K562 (cell line): ENCODE data around the gene ABT1. TPM values are rescaled to one million over a fixed set of nuclear protein-coding genes. Genes with fewer than 3 reads are reported as not detected.
A peak's percentile ranks its signal among the peaks of the same experiment; 100 is the strongest.

Experiments used
- CBX2 ChIP-seq: fragments of 200-600 bp; sonication (generic); IDR thresholded peaks from one replicate; pipeline ENCODE4 v1.6.1; 2012; ENCODE audit warnings: mild to moderate bottlenecking, low read length, inconsistent platforms; ENCODE audit not compliant: insufficient read depth, poor library complexity, severe bottlenecking
- CTCFL ChIP-seq: IDR thresholded peaks from 2 replicates; pipeline ENCODE4 v1.6.1; 2011; ENCODE audit warnings: borderline replicate concordance, low read depth, mild to moderate bottlenecking, moderate library complexity, low read length; ENCODE audit not compliant: insufficient read depth, poor library complexity, severe bottlenecking
- FOSL1 ChIP-seq: fragments of 200-800 bp; sonication (Bioruptor generic); conservative IDR thresholded peaks from 2 replicates; pipeline ENCODE4 v1.6.1; 2016; ENCODE audit warnings: missing genetic modification characterization, missing compliant biosample characterization
- GABPB1 ChIP-seq: sonication (generic); formaldehyde crosslinking; IDR thresholded peaks from 2 replicates; pipeline ENCODE4 v1.8.0; 2022; ENCODE audit warnings: mild to moderate bottlenecking, missing genetic modification reagents
- GTF2A2 ChIP-seq: IDR thresholded peaks from 2 replicates; pipeline ENCODE4 v1.6.1; 2016; ENCODE audit warnings: mild to moderate bottlenecking, missing genetic modification characterization, missing compliant biosample characterization
- HDAC8 ChIP-seq: fragments of 450-650 bp; IDR thresholded peaks from 2 replicates; pipeline ENCODE4 v1.6.1; 2016; ENCODE audit warnings: mild to moderate bottlenecking, missing genetic modification characterization, moderate library complexity, missing compliant biosample characterization
- MAFK ChIP-seq: IDR thresholded peaks from 2 replicates; pipeline ENCODE4 v1.6.1; 2011; ENCODE audit warnings: low read length, improper control_type of control experiment
- MAZ ChIP-seq, 2 experiments: fragments of 450-650 bp in 1 of 2; sonication (generic) in 1 of 2; formaldehyde crosslinking; IDR thresholded peaks in 1 of 2; conservative IDR thresholded peaks in 1 of 2; 2 replicates each; pipeline versions ENCODE4 v1.4.0 to v1.5.0; 2020; ENCODE audit warnings: mild to moderate bottlenecking in 1 of 2, missing genetic modification reagents in 1 of 2
- MTA2 ChIP-seq: fragments of 450-650 bp; IDR thresholded peaks from 2 replicates; pipeline ENCODE4 v1.6.1; 2016; ENCODE audit warnings: low read depth
- NKRF ChIP-seq: fragments of 450-650 bp; IDR thresholded peaks from 2 replicates; pipeline ENCODE4 v1.6.1; 2016; ENCODE audit warnings: borderline replicate concordance
- OTX1 ChIP-seq: fragments of 450-650 bp; formaldehyde crosslinking; IDR thresholded peaks from 2 replicates; pipeline ENCODE4 v1.4.0; 2022; ENCODE audit warnings: mild to moderate bottlenecking
- POLR2G ChIP-seq: fragments of 200-400 bp; formaldehyde crosslinking; IDR thresholded peaks from 2 replicates; pipeline ENCODE4 v1.6.1; 2017; ENCODE audit warnings: low read depth, mild to moderate bottlenecking, antibody characterized with exemption, low read length, moderate library complexity
- RBM15 ChIP-seq: fragments of 200-400 bp; formaldehyde crosslinking; IDR thresholded peaks from 2 replicates; pipeline ENCODE4 v1.6.1; 2018; ENCODE audit warnings: mild to moderate bottlenecking, low read length, moderate library complexity; ENCODE audit not compliant: insufficient read depth
- SMARCC2 ChIP-seq: fragments of 450-650 bp; IDR thresholded peaks from 2 replicates; pipeline ENCODE4 v1.6.1; 2017; ENCODE audit warnings: antibody characterized with exemption, moderate library complexity, mild to moderate bottlenecking, low read depth
- SRF ChIP-seq, 2 experiments: fragments of 250-450, 450-650 bp in 1 of 2; sonication (Bioruptor Pico) in 1 of 2; sonication (generic) in 1 of 2; formaldehyde crosslinking; IDR thresholded peaks; 2 replicates each; pipeline versions ENCODE4 v1.5.0 to v1.5.1; 2020 to 2022; ENCODE audit warnings: mild to moderate bottlenecking in 1 of 2, missing genetic modification reagents in 1 of 2
- TARDBP ChIP-seq: fragments of 450-650 bp; IDR thresholded peaks from 2 replicates; pipeline ENCODE4 v1.6.1; 2016
- ZBTB8A ChIP-seq: fragments of 450-650 bp; IDR thresholded peaks from 2 replicates; pipeline ENCODE4 v1.6.1; 2018; ENCODE audit warnings: mild to moderate bottlenecking, moderate library complexity; ENCODE audit not compliant: partially characterized antibody
- ZNF23 ChIP-seq: fragments of 250-450 bp; sonication (Bioruptor Pico); IDR thresholded peaks from 2 replicates; pipeline ENCODE4 v1.4.0; 2020; ENCODE audit warnings: mild to moderate bottlenecking
- ZSCAN29 ChIP-seq: fragments of 450-650 bp; IDR thresholded peaks from 2 replicates; pipeline ENCODE4 v1.6.1; 2017
- polyA plus RNA-seq, 8 experiments: library from polyadenylated mRNA; depleted of rRNA in 4 of 8; stranded (reverse) in 5 of 8; unstranded in 3 of 8; fragments of >200 nt; fragmentation: Nextera tagmentation in 2 of 8; fragmentation: Illumina TruSeq in 1 of 8; extraction: Ambion mirVana in 2 of 8; extraction: Trizol in 1 of 8; gene quantifications; 2 replicates each; pipeline versions ENCODE4 v1.2.1 to v1.2.3, GENCODE V29; 2011 to 2014; ENCODE audit warnings: inconsistent platforms in 1 of 8, missing spikeins in 1 of 8
- total RNA-seq, 7 experiments: library from RNA; depleted of rRNA in 6 of 7; stranded (reverse); fragments of >200 nt in 6 of 7; fragmentation: Illumina TruSeq in 2 of 7; extraction: Trizol in 2 of 7; gene quantifications; 2 replicates each; pipeline versions ENCODE4 v1.2.1 to v1.2.3, GENCODE V29; 2011 to 2021; ENCODE audit warnings: low replicate concordance in 1 of 7
- TF ChIP-seq, protein P1 (sequence below): fragments of 450-650 bp; IDR thresholded peaks from 2 replicates; pipeline ENCODE4 v1.6.1; 2014; ENCODE audit warnings: low read depth, mild to moderate bottlenecking, moderate library complexity, borderline replicate concordance
- TF ChIP-seq, protein P2 (sequence below): sonication (generic); formaldehyde crosslinking; IDR thresholded peaks from 2 replicates; pipeline ENCODE4 v1.9.0; 2022; ENCODE audit warnings: mild to moderate bottlenecking, missing genetic modification reagents

The ABT1 gene
- total and polyA plus RNA-seq, 9 of the 15 experiments (the other 6 are each of a cell fraction or from before 2014, with no cell fraction given), result 8.8 to 52.7 (median 40.7) TPM

- TF ChIP-seq GABPB1 (peak; percentile 43; the same call in 1 of the 2 replicates), CBX2 (no peak), TARDBP (peak; percentile 29; the same call in 1 of the 2 replicates), HDAC8 (tag) (no peak), RBM15 (no peak), MAFK (no peak), MTA2 (no peak), POLR2G (no peak), SMARCC2 (no peak), SRF (CRISPR knock-in tag; IDR thresholded peaks at IDR 0.05) (no peak), GTF2A2 (tag) (no peak), ZBTB8A (no peak), ZSCAN29 (peak; percentile 75), FOSL1 (tag) (no peak), MAZ (CRISPR knock-in tag; conservative IDR thresholded peaks at IDR 0.05 in 1 of 2, IDR thresholded peaks at IDR 0.05 in 1 of 2) (no peak; a peak in 1 of 4 replicates), CTCFL (no peak), NKRF (no peak), OTX1 (CRISPR knock-in tag) (no peak), ZNF23 (no peak)
- TF ChIP-seq, protein P1, sequence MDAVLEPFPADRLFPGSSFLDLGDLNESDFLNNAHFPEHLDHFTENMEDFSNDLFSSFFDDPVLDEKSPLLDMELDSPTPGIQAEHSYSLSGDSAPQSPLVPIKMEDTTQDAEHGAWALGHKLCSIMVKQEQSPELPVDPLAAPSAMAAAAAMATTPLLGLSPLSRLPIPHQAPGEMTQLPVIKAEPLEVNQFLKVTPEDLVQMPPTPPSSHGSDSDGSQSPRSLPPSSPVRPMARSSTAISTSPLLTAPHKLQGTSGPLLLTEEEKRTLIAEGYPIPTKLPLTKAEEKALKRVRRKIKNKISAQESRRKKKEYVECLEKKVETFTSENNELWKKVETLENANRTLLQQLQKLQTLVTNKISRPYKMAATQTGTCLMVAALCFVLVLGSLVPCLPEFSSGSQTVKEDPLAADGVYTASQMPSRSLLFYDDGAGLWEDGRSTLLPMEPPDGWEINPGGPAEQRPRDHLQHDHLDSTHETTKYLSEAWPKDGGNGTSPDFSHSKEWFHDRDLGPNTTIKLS, result 0 out of 2 replicates have a peak, but pooled peaks have one; percentile 24
- TF ChIP-seq, protein P2, sequence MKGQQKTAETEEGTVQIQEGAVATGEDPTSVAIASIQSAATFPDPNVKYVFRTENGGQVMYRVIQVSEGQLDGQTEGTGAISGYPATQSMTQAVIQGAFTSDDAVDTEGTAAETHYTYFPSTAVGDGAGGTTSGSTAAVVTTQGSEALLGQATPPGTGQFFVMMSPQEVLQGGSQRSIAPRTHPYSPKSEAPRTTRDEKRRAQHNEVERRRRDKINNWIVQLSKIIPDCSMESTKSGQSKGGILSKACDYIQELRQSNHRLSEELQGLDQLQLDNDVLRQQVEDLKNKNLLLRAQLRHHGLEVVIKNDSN (CRISPR knock-in tag), result no peak
Measured at GRCh38 chr6:26575494-26575939, 21.2 kb upstream of the ABT1 start (continued).
